ENCODE results near the gene CACNA1I.

CACNA1I gene

DNA sequence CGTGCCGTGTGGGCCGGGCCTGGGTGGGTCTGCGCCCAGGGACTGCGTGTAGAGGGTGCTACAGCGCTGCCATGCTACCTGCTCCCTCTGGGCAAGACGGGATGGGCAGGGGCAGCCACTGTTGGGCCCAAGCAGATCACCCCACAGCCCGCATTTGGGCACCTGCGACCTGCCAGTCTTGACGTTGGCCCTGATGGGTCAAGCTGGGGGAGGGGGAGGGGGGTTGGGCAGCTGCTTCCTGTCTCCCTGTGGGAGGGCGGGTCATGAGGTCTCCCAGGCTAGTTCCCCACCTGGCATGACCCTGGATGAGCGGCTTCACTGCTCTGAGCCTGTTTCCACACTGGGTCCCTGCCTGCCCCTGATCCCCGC, 35.2 kb upstream of the CACNA1I start:
- DNase-seq: no peak

DNA sequence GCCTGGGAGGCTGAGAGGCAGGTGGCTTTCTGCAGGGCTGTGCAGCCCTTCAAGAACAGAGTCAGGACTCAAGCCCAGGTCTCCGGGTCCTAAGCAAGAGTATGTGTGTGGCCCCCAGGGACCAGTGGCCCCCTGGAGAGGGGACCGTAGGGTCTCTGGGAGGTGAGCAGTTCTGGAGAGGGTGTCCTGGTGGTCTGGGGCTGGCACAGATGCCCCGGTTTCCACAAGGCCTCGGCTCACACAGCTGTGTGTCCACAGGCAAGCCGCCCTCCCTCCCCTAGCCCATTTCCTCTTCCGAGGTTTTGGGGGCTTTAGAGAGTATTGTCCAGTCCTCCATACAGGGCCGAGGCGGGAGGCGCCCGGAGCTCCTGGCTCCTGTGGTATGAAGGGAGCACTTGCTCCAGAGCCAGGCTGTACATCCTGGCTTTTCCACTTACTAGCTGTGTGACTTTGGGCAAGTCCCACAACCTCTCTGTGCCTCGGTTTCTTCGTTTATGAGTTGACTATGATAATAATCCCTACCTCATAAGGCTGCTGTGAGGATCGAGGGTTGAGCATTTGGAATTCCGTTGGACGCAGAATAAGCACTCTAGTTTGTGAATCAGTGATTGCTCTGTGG, 34.6 kb upstream of the CACNA1I start:
- no peak for DNase-seq

DNA sequence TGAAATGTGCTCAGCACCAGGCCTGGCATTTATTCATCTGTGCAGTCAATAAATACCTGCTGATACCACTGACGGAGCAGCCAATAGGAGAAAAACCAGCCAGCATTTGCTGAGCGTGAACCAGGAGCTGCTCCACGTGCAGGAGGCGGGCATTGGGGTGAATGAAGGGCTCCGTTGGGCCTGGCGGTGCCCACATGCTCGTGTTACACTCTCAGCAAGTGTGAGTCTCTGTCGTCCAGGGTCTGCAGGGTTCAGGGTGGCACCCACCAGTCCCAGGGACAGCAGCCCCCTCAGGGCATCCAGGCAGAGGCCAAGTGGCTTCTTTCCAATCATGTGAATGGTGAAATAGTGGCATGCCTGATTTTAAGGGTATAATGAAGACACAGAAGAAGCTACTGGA, 33.8 kb upstream of the CACNA1I start:
- DNase-seq: no peak

GRCh38 chr22:39537975-39538374, 32.6 kb upstream of the CACNA1I start:
- no peak for DNase-seq

DNA sequence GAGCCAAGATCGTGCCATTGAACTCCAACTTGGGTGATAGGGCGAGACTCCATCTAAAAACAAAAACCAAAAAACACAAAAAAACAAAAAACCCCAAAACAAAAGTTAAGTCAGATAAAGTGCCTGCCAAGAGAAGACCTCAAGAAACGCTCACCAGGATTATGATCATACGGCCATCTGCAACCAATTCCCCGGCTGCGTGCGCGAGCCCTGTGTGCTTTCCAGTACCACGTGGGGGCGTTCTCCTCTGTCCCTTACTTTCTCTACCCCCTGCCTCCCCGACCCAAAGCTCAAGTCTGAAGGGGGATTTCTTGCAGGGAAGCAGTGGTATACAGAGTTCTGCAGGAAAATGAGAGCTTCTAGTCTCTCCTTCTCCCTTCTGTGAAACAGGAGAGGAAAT, 27.5 kb upstream of the CACNA1I start:
- DNase-seq: peak in 3 of 51 donors; percentile 3 to 20 (median 9)

- DNase-seq: peak in 2 of 51 donors; percentile 17 to 21
Observed at GRCh38 chr22:39545386-39546365, 24.9 kb upstream of the CACNA1I start.

GRCh38 chr22:39546889-39547586, 23.5 kb upstream of the CACNA1I start:
- DNase-seq: peak in 4 of 51 donors; percentile 18 to 60 (median 38)

GRCh38 chr22:39547587-39547947, 23.0 kb upstream of the CACNA1I start:
- no peak for DNase-seq

DNA sequence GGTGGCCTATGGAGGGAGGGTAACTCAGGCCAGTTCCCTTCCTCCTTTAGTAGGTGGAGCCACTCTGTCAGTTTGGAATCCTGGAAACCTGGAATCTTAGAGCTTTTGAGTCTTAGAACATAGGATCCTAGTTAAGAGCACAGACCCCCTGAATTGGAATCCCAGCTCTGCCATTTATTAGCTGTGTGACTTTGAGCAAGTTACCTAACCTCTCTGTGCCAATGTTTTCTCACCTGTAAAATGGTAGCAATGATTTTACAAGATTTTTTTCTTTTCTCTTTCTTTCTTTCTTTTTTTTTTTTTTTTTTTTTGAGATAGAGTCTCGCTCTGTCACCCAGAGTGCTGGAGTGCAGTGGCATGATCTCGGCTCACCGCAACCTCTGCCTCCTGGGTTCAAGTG, 17.1 kb upstream of the CACNA1I start:
- no peak for DNase-seq

- no peak for DNase-seq
Observed at GRCh38 chr22:39554151-39554550, 16.4 kb upstream of the CACNA1I start.

GRCh38 chr22:39556970-39557841, 13.3 kb upstream of the CACNA1I start:
- DNase-seq: peak in 21 of 51 donors; percentile 2 to 51 (median 21)

GRCh38 chr22:39558254-39558727, 12.3 kb upstream of the CACNA1I start:
- peak in 1 of 51 donors; percentile 17 for DNase-seq

GRCh38 chr22:39558950-39559349, 11.6 kb upstream of the CACNA1I start:
- DNase-seq: no peak

GRCh38 chr22:39559456-39560105, 11.0 kb upstream of the CACNA1I start:
- no peak for DNase-seq

GRCh38 chr22:39560127-39560526, 10.4 kb upstream of the CACNA1I start:
- DNase-seq: no peak

DNA sequence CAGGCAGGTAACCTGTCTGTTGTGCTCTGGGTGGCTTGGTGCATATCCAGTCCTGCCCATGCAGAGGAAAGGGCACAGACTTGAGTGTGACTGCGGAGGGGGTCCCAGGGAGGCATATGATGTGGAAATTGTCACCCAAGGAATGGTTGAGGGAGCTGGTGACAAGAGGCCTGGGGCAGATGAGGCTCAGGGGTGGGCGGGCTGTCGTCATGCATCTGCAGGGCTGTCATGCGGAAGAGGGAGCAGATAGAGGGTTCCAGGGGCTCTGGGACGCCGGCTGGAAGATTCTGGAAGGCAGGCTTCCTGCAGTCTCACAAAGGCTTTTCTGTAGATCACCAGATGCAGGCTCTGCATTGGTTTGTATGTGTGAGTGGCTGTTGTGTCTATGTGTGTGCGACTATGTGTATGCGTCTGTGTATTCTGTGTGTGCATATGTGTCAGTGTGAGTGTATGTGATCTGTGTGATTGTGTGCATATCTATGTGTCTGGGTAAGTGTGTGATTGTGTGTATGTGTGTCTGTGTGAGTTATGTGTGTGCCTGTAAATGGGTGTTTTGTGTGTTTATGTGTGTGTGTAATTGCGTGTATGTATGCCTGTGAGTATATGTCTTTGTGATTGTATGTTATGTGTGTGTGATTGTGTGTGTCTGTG, 7.6 kb upstream of the CACNA1I start:
- DNase-seq: no peak

- no peak for DNase-seq
Observed at GRCh38 chr22:39563571-39564428, 6.8 kb upstream of the CACNA1I start.

GRCh38 chr22:39565414-39565944, 5.1 kb upstream of the CACNA1I start:
- DNase-seq: no peak

All from hypothalamus (tissue), 51 donors.